GM12873 (cell line): ENCODE results near the gene PLSCR4.

Experiments used
- TF ChIP-seq, protein P1 (sequence below): IDR thresholded peaks from 2 replicates; pipeline ENCODE4 v1.5.1; 2012; ENCODE audit warnings: low read depth, mild to moderate bottlenecking, moderate library complexity, low read length, control low read depth; ENCODE audit not compliant: insufficient read depth; ENCODE audit errors: missing control alignments

PLSCR4 gene

DNA sequence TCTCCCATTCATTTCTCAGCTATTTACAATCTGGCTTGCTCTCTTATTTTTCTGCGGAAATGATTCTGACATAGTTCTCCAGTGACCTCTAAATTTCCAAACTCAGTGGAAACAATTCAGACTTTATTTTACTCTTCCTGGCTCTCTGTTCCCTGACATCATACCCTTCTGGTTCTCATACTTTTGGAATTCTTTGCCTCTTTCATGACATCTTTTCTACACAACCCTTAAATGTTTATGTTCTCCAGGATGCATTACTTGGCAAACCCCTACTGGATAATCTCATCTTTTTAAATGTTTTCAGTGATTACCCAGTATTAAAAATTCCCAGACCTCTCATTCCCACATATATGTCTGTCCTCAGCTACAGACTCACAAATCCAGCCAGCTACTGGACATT, 23.9 kb upstream of the PLSCR4 start:
- TF ChIP-seq, protein P1, sequence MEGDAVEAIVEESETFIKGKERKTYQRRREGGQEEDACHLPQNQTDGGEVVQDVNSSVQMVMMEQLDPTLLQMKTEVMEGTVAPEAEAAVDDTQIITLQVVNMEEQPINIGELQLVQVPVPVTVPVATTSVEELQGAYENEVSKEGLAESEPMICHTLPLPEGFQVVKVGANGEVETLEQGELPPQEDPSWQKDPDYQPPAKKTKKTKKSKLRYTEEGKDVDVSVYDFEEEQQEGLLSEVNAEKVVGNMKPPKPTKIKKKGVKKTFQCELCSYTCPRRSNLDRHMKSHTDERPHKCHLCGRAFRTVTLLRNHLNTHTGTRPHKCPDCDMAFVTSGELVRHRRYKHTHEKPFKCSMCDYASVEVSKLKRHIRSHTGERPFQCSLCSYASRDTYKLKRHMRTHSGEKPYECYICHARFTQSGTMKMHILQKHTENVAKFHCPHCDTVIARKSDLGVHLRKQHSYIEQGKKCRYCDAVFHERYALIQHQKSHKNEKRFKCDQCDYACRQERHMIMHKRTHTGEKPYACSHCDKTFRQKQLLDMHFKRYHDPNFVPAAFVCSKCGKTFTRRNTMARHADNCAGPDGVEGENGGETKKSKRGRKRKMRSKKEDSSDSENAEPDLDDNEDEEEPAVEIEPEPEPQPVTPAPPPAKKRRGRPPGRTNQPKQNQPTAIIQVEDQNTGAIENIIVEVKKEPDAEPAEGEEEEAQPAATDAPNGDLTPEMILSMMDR = no peak

DNA sequence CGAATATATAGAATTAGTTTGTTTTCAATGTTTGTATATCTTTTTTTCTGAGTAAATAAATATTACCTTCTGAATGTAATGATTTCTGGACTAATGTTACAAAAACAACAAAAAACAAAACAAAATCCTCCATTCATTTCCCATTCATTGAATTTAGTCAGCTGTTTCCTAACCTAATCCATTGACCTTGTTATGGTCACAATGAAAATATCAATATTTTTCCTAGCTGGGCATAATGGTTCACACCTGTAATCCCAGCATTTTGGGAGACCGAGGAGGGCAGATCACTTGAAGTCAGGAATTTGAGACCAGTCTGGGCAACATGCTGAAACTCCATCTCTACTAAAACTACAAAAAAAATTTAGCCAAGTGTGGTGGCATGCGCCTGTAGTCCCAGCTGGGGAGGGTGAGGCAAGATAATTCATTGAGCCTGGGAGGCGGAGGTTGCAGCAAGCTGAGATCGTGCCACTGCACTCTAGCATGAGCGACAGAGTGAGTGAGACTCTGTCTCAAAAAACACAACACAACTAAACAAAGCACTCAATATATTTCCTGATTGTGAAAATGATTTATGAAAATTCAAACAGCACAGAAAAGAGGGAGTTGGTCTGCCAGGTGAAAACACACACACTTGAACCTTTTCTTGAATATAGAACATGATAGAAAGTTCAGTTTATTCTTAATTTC, 23.0 kb upstream of the PLSCR4 start:
- TF ChIP-seq, protein P1 = no peak

DNA sequence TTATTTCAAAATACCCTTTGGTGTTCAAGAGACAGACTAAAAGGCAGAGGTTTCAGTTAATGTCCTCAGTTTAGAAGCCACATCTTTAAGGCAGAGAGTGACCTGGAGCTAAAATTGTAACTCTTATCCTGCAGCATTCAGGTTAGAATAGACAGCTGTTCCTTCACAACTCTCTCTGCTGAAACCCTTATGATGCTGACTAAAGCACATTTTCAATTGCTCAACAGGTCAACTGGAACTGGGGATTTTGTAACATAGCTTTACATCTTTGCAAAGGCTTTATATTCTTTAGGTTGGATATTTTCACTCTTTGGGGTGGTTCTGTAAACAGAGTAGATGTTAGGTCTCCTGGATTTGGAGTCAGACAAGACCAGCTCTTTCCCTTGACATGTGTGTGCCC, 20.3 kb upstream of the PLSCR4 start:
- TF ChIP-seq, protein P1 = no peak

DNA sequence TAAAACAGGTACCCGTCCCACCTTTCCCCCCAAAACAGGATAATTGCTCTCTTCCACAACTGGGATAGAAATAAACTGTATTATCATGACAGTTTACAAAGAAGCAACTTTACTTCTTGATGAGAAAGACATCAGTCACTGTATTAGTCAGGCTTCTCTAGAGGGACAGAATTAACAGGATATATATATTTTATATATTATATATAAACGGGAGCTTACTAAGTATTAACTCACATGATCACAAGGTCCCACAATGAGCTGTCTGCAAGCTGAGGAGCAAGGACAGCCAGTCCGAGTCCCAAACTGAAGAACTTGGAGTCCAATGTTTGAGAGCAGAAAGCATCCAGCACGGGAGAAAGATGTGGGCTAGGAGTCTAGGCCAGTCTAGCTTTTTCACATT, 18.4 kb upstream of the PLSCR4 start:
- TF ChIP-seq, protein P1 = no peak

DNA sequence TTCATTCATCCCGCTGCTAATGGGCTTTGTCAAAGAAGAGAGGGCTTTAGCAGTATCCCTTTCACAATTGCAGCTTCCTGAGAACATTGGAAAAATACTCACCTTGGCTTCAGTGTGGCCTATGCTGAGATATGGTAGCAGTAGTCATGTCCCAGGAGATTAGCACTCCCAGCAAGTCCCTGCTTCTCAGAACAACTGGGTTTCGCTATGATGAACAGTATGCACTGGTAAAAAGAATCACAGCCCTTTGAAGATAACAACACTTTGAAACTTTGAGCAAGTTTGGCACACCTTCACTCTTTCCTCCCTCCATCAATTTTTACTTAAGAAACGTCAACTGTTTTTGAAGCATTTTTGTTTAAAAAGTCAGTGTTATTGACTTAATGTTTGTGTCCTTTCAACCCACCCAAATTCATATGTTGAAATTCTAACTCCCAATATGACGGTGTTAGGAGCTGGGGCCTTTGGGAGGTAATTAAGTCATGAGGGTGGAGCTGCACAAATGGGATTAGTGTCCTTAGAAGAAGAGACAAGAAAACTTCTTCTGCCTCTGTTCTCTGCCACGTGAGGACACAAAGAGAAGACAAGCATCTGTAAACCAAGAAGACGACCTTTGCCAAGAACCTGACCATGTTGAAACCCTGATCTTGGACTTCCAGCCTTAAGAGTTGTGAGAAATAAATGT, 17.8 kb upstream of the PLSCR4 start:
- TF ChIP-seq, protein P1 = no peak

DNA sequence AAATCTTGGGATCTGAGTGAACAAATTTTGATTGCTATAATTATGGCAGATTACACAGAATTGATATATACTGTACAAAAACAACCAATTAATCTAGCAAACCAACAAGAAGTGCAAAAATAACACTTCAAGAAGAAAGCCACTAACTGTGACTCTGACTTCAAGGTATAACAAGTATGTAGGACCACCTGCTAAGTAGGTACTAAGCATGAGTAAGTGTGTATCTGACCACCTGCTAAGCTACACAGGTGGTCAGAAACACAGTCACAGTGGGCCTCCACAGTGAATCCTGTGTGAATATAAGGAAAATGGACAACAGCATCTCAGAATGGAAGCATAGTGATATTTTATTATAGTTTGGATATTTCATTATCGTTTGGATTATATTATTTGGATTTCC, 14.8 kb upstream of the PLSCR4 start:
- TF ChIP-seq, protein P1 = no peak

DNA sequence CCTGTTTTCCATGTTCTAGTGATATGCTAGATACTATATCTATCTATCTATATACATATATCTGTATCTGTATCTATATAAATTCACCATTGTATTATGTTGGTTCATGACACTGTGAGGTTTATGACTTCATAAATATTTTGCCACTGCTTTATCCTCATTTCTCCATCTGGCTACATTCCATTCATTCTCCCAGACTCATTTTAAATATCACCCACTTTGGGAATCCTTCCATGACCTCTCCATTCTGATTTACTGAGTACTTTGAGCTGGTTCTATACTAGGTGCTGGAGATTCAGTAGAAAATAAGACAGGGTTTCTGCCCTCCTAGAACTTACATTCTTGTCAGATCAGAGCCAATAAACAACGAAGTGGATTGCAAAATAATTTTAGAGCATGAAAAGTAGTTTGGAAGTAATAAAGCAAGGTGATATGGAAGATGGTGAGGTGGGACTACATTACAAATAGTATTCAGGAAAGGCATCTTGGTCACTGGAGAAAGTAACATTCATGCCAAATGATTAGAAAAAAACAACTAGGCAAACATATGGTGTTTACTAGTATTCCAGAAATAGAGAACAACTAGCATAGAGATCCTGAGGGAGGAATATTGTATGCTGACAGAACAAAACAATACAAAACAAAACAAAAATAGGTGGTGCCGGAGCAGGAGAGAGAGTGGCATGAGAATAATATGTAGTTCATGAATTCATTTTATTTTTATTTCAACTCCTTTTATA, 11.6 kb upstream of the PLSCR4 start:
- TF ChIP-seq, protein P1 = no peak
